HG03159 (cell line): ENCODE results near the gene SLX9.

Source experiments
- ATAC-seq: cut with Tn5 transposase; IDR thresholded peaks from one replicate; pipeline ENCODE4 v1.9.1; 2021; ENCODE audit warnings: mild to moderate bottlenecking, moderate library complexity; ENCODE audit not compliant: unreplicated experiment

The SLX9 gene

GRCh38 chr21:44939532-44940115, at the start of gene SLX9:
Gene SLX9 (plus strand): TSS chr21:44940029. CDS start chr21:44940058, 29 bp downstream.
- ATAC-seq = peak; percentile 76

- no peak for ATAC-seq
Observed at GRCh38 chr21:44890338-44890931, 49.4 kb upstream of the SLX9 start.

GRCh38 chr21:44890961-44891541, 48.8 kb upstream of the SLX9 start:
- ATAC-seq = no peak

- no peak for ATAC-seq
Observed at GRCh38 chr21:44891631-44892031, 48.2 kb upstream of the SLX9 start.

GRCh38 chr21:44892095-44892494, 47.7 kb upstream of the SLX9 start:
- no peak for ATAC-seq

GRCh38 chr21:44892536-44893277, 47.1 kb upstream of the SLX9 start:
- ATAC-seq = peak; percentile 49

- ATAC-seq = no peak
Observed at GRCh38 chr21:44893278-44893556, 46.6 kb upstream of the SLX9 start.

- ATAC-seq = no peak
Observed at GRCh38 chr21:44893948-44894656, 45.7 kb upstream of the SLX9 start.

GRCh38 chr21:44894687-44895302, 45.0 kb upstream of the SLX9 start:
- no peak for ATAC-seq

- ATAC-seq = no peak
Observed at GRCh38 chr21:44895859-44896258, 44.0 kb upstream of the SLX9 start.

- no peak for ATAC-seq
Observed at GRCh38 chr21:44896561-44897286, 43.1 kb upstream of the SLX9 start.

GRCh38 chr21:44897326-44898010, 42.4 kb upstream of the SLX9 start:
- ATAC-seq = no peak

GRCh38 chr21:44898011-44898488, 41.8 kb upstream of the SLX9 start:
- ATAC-seq = no peak

- ATAC-seq = no peak
Observed at GRCh38 chr21:44898851-44899767, 40.7 kb upstream of the SLX9 start.

- ATAC-seq = no peak
Observed at GRCh38 chr21:44899768-44900558, 39.9 kb upstream of the SLX9 start.

GRCh38 chr21:44900559-44901251, 39.1 kb upstream of the SLX9 start:
- no peak for ATAC-seq

- ATAC-seq = no peak
Observed at GRCh38 chr21:44901391-44902074, 38.3 kb upstream of the SLX9 start.
